Measurements from ENCODE around the gene AHSA1. TPM values are rescaled to one million over a fixed set of nuclear protein-coding genes. Genes with fewer than 3 reads are reported as not detected.

AHSA1 gene
- total and polyA plus RNA-seq, 3 experiments from 2014 or later = 134 to 324 (median 307) TPM

DNA sequence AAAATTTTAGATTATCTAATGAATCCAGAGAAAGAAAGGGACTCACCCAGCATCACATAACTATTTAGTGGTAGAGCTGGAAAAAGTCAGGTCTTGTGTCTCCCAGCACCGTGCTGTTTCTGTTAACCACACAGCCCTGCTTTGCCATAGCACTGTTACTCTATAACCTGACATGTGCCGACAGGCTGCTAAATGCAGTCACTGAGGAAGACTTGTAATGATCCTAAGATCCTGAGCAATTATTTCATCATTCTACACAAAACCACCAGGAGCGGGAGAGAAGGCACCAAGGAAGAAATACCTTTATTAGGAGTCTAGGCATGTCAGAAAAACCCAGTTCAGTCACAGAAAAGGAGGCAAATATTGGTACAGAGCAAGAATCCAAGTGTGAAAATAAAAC lies 31.5 kb upstream of the AHSA1 start:
- Mint-ChIP-seq H3K36me3 (peaks cover 57 to 93% (median 76%) of the 10 kb centered on the region in 3 donors), H3K27ac (peak overlapping the region in 1 of 8 donors; percentile 12), H3K4me1 (no peaks in the 10 kb centered on the region), H3K4me3 (no peak overlapping the region), H3K9me3 (peaks cover 0 to 7% (median 4%) of the 10 kb centered on the region in 5 donors), H3K27me3 (no peaks in the 10 kb centered on the region)
- POLR2A ChIA-PET = no interaction called here
- H3K27me3 ChIP-seq (ENCODE audit: insufficient read depth, low read length, poor library complexity, severe bottlenecking) = no peaks in the 10 kb centered on the region
- H3K4me1 ChIP-seq (ENCODE audit: insufficient read depth, low read length) = no peaks in the 10 kb centered on the region
- H3K27ac ChIP-seq (ENCODE audit: low read depth, low read length) = no peak overlapping the region
- no peaks in the 10 kb centered on the region for H3K9me3 ChIP-seq (ENCODE audit: low read length)
- peaks cover 36% of the 10 kb centered on the region for H3K36me3 ChIP-seq (ENCODE audit: insufficient read depth, low read length)
- DNase-seq = no peak
- CTCF ChIA-PET = interaction anchor here (1.5 kb wide), 1 partner anchor 125 kb away, joined by 3 read pairs; no protein-coding TSS in a partner anchor
- H3K4me3 ChIP-seq (ENCODE audit: low read length) = no peak overlapping the region

DNA sequence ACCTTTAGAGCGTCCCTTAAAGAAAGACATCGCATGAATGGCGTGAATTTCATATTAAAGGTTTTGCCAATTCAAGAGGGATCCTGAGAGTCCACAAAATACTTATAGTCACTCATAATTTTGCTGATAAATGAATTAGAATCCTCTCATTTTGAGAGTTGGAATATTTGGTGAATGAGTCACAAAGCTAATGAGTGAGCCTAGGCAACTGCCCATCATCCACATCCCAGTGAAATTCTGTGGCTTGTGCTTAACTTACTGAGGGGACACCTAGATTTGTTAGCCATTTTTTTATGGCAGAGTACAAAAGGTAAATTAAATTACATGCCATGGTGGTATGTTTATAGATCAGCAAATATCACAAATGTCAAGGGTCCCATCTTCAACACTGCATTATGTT lies 21.9 kb upstream of the AHSA1 start:
- no peak for DNase-seq
- Histone ChIP-seq H3K4me3 (ENCODE audit: low read length) (no peak overlapping the region), H3K27me3 (ENCODE audit: insufficient read depth, low read length, poor library complexity, severe bottlenecking) (no peaks in the 10 kb centered on the region), H3K4me1 (ENCODE audit: insufficient read depth, low read length) (no peaks in the 10 kb centered on the region), H3K27ac (ENCODE audit: low read depth, low read length) (no peak overlapping the region), H3K9me3 (ENCODE audit: low read length) (no peaks in the 10 kb centered on the region), H3K36me3 (ENCODE audit: insufficient read depth, low read length) (peaks cover 25% of the 10 kb centered on the region)
- Mint-ChIP-seq H3K36me3 (peaks cover 10 to 82% (median 25%) of the 10 kb centered on the region in 3 donors), H3K27ac (no peak overlapping the region), H3K4me1 (no peaks in the 10 kb centered on the region), H3K9me3 (no peaks in the 10 kb centered on the region), H3K4me3 (no peak overlapping the region), H3K27me3 (no peaks in the 10 kb centered on the region)
- POLR2A ChIA-PET = no interaction called here
- CTCF ChIA-PET = no interaction called here

DNA sequence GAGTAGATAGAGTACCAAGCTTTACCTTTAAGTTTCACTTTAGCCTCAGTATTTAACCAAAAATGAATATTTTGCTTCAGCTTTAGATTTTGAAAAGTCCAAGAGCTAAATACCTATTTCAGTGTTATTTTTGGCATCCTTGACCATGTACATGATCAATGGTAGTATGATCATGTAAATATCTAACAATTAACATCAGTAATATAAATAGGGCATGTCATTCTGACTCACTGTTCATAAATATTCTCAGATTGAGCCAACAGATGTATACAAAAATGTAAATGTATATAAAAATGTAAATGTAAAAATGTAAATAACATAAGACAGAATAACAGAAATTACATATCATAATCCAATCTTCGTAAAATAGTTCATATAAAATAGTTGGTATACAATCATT lies 19.3 kb upstream of the AHSA1 start:
- H3K27ac ChIP-seq (ENCODE audit: low read depth, low read length) = no peak overlapping the region
- Mint-ChIP-seq H3K4me1 (no peaks in the 10 kb centered on the region), H3K36me3 (peaks cover 11 to 88% (median 33%) of the 10 kb centered on the region in 3 donors), H3K4me3 (no peak overlapping the region), H3K9me3 (no peaks in the 10 kb centered on the region), H3K27ac (no peak overlapping the region), H3K27me3 (no peaks in the 10 kb centered on the region)
- DNase-seq = no peak
- CTCF ChIA-PET = no interaction called here
- peaks cover 42% of the 10 kb centered on the region for H3K36me3 ChIP-seq (ENCODE audit: insufficient read depth, low read length)
- H3K4me1 ChIP-seq (ENCODE audit: insufficient read depth, low read length) = no peaks in the 10 kb centered on the region
- no peaks in the 10 kb centered on the region for H3K27me3 ChIP-seq (ENCODE audit: insufficient read depth, low read length, poor library complexity, severe bottlenecking)
- no peak overlapping the region for H3K4me3 ChIP-seq (ENCODE audit: low read length)
- POLR2A ChIA-PET = no interaction called here
- H3K9me3 ChIP-seq (ENCODE audit: low read length) = no peaks in the 10 kb centered on the region

DNA sequence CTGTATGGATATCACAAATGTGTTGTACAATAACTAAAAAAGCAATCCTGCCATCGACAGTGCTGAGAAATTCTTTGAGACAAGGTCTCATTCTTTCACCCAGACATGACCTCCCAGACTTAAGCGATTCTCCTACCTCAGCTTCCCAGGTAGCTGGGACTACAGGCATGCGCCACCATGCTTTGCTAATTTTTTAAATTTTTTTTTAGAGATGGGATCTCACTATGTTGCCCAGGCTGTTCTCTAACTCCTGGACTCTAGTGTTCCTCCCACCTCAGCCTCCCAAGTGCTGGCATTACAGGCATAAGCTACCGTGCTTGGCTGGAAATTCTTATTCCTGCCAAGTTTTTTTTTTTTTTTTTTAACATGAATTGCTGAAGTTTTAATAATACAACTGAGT lies 18.0 kb upstream of the AHSA1 start:
- H3K27me3 ChIP-seq (ENCODE audit: insufficient read depth, low read length, poor library complexity, severe bottlenecking) = no peaks in the 10 kb centered on the region
- H3K4me1 ChIP-seq (ENCODE audit: insufficient read depth, low read length) = no peaks in the 10 kb centered on the region
- DNase-seq = no peak
- H3K4me3 Mint-ChIP-seq = no peak overlapping the region
- POLR2A ChIA-PET = no interaction called here
- H3K27ac ChIP-seq (ENCODE audit: low read depth, low read length) = no peak overlapping the region
- H3K27ac Mint-ChIP-seq = peak overlapping the region in 1 of 8 donors; percentile 17
- H3K36me3 Mint-ChIP-seq = peaks cover 11 to 86% (median 31%) of the 10 kb centered on the region in 3 donors
- peaks cover 33% of the 10 kb centered on the region for H3K36me3 ChIP-seq (ENCODE audit: insufficient read depth, low read length)
- H3K4me1 Mint-ChIP-seq = no peaks in the 10 kb centered on the region
- H3K9me3 Mint-ChIP-seq = no peaks in the 10 kb centered on the region
- CTCF ChIA-PET = interaction anchor here (0.6 kb wide), 1 partner anchor 1433 kb away, joined by 3 read pairs; no protein-coding TSS in a partner anchor
- H3K9me3 ChIP-seq (ENCODE audit: low read length) = no peaks in the 10 kb centered on the region
- no peaks in the 10 kb centered on the region for H3K27me3 Mint-ChIP-seq
- no peak overlapping the region for H3K4me3 ChIP-seq (ENCODE audit: low read length)

DNA sequence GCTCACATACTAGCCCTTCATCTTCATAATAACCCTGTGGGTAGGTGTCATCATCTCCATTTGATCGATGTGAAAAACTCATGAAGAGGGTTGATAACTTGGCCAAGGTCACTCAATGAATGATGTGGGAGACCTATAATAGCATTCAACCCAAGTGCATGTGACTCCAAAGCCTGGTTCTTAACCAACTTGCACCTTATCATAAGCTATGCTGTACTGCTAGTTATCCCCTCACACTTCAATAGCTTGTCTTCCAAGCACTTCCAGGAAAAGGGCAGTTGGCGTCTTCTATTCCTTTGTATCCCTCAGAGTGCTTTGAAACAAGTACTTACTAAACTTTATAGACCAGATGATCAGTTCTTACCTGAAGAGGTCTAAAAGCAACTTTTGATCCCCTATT lies 15.7 kb upstream of the AHSA1 start:
- no peak for DNase-seq
- Histone ChIP-seq H3K9me3 (ENCODE audit: low read length) (no peaks in the 10 kb centered on the region), H3K27me3 (ENCODE audit: insufficient read depth, low read length, poor library complexity, severe bottlenecking) (no peaks in the 10 kb centered on the region), H3K27ac (ENCODE audit: low read depth, low read length) (no peak overlapping the region), H3K4me3 (ENCODE audit: low read length) (no peak overlapping the region), H3K4me1 (ENCODE audit: insufficient read depth, low read length) (no peaks in the 10 kb centered on the region), H3K36me3 (ENCODE audit: insufficient read depth, low read length) (peaks cover 25% of the 10 kb centered on the region)
- H3K4me3 Mint-ChIP-seq = no peak overlapping the region
- H3K27ac Mint-ChIP-seq = no peak overlapping the region
- ChIA-PET POLR2A (no interaction called here), CTCF (no interaction called here)
- no peaks in the 10 kb centered on the region for H3K4me1 Mint-ChIP-seq
- H3K27me3 Mint-ChIP-seq = no peaks in the 10 kb centered on the region
- peaks cover 4 to 79% (median 19%) of the 10 kb centered on the region in 3 donors for H3K36me3 Mint-ChIP-seq
- H3K9me3 Mint-ChIP-seq = no peaks in the 10 kb centered on the region

DNA sequence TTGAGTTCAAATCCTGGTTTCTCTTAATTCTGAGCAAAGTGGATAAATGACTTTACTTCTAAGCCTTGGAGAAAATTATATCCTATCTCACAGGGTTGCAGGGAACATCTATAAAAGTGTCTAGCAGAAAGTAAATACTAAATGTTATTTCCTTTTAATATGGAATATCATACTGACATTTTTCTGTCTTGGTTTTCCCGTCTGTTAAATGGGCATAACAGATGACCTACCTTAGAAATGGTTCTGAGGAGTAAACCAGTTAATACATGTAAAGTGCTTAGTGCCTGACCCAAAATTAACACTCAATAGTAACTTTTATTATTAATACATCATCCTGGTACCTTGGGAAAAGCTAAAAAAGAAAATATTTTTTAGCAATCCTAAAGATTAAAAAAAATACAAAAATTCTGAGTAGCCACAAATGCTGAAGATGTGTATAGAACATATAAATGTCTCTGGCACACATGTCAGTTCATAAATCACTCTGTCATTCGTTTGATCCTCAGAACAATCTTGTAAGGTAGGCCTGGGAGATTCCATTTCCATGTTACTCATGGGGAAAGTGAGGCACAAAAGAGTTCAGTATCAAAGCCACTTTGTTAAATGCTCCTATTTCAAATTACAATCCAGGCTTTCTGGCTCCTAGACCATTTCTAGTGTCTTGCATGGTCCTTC lies 1.8 kb upstream of the AHSA1 start:
- Histone ChIP-seq H3K4me1 (ENCODE audit: insufficient read depth, low read length) (peaks cover 26% of the 10 kb centered on the region), H3K4me3 (ENCODE audit: low read length) (no peak overlapping the region), H3K27me3 (ENCODE audit: insufficient read depth, low read length, poor library complexity, severe bottlenecking) (no peaks in the 10 kb centered on the region), H3K36me3 (ENCODE audit: insufficient read depth, low read length) (peaks cover 26% of the 10 kb centered on the region), H3K27ac (ENCODE audit: low read depth, low read length) (no peak overlapping the region), H3K9me3 (ENCODE audit: low read length) (no peaks in the 10 kb centered on the region)
- CTCF ChIA-PET = no interaction called here
- peak overlapping the region in 6 of 8 donors; percentile 91 to 100 (median 100) for H3K27ac Mint-ChIP-seq
- no peak for DNase-seq
- H3K27me3 Mint-ChIP-seq = no peaks in the 10 kb centered on the region
- H3K36me3 Mint-ChIP-seq = peaks cover 0 to 53% (median 20%) of the 10 kb centered on the region in 3 donors
- no peaks in the 10 kb centered on the region for H3K9me3 Mint-ChIP-seq
- peaks cover 31 to 63% (median 43%) of the 10 kb centered on the region in 3 donors for H3K4me1 Mint-ChIP-seq
- POLR2A ChIA-PET = no interaction called here
- peak overlapping the region; percentile 98 to 100 (median 100) for H3K4me3 Mint-ChIP-seq

DNA sequence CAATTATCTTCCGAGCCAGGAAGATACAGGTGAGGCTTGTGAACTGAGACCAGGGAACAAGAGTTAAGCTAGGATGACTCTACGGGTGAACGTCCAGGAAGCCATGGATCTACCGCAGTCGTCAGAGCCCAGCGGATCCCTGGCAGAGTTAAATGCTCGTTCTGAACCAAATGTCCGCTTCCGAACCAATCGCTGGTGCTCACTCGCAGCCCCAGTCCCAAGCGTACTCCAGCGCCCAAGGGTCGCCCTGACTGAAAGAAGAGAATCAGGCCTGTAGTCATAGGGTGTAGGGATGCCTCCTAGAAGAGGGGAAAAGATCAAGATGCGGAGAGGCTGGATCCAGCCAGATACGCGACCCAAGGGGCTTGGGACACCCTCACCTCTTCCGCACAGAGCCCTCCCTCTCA lies 775 bp upstream of the AHSA1 start:
- peaks cover 26% of the 10 kb centered on the region for H3K4me1 ChIP-seq (ENCODE audit: insufficient read depth, low read length)
- Mint-ChIP-seq H3K9me3 (no peaks in the 10 kb centered on the region), H3K4me1 (peaks cover 31 to 67% (median 43%) of the 10 kb centered on the region in 3 donors), H3K27ac (peak overlapping the region; percentile 91 to 100 (median 100)), H3K36me3 (peaks cover 0 to 53% (median 20%) of the 10 kb centered on the region in 3 donors), H3K4me3 (peak overlapping the region; percentile 98 to 100 (median 100)), H3K27me3 (no peaks in the 10 kb centered on the region)
- no peaks in the 10 kb centered on the region for H3K27me3 ChIP-seq (ENCODE audit: insufficient read depth, low read length, poor library complexity, severe bottlenecking)
- peak overlapping the region; percentile 90 for H3K27ac ChIP-seq (ENCODE audit: low read depth, low read length)
- CTCF ChIA-PET = no interaction called here
- POLR2A ChIA-PET = interaction anchor here (0.6 to 1.0 kb wide), 3 partner anchors 11 to 343 kb away, joined by 3 to 5 read pairs (median 3); partner anchors contain the start of genes ADCK1 and GSTZ1
- peaks cover 27% of the 10 kb centered on the region for H3K36me3 ChIP-seq (ENCODE audit: insufficient read depth, low read length)
- no peaks in the 10 kb centered on the region for H3K9me3 ChIP-seq (ENCODE audit: low read length)
- peak in 1 of 5 donors; percentile 4 for DNase-seq
- H3K4me3 ChIP-seq (ENCODE audit: low read length) = peak overlapping the region; percentile 100

DNA sequence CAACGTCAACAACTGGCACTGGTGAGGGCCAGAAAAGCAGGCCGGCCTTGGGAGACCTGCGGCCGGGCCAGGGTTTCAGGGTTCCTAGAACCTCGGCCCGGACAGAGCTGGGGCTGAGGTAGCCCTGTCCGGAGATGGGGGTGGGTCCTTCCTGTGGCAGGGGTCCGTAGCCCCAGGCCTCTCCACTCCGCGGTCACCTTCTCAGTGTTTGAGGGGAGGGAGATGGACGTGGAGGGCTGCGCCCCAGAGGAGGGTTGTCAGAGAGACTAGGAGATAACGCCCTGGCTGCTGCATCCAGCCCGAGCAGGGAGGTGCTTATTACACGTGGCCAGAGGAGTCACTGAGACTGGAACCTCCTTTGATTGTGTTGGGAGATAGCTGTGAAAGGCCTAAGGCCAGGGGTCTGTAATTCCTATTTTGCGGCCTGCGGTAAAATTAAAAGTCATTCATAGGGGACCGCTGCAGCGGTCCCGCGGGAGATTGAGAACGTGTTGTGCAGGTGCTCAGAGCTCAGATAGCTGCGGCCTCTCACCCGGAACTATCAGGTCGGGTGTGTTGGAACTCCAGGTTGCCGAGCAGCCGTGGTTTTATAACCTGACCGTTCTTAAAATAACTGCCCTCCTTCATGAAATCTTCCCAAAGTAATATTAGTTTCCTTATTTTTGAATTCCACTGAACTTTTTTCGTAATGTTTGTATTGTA lies 507 bp downstream of the AHSA1 start:
- peak; percentile 4 to 54 (median 11) for DNase-seq
- Mint-ChIP-seq H3K36me3 (peaks cover 0 to 54% (median 20%) of the 10 kb centered on the region in 3 donors), H3K27ac (peak overlapping the region; percentile 91 to 100 (median 100)), H3K9me3 (no peaks in the 10 kb centered on the region), H3K4me1 (peaks cover 31 to 59% (median 40%) of the 10 kb centered on the region in 3 donors), H3K27me3 (no peaks in the 10 kb centered on the region), H3K4me3 (peak overlapping the region; percentile 98 to 100 (median 100))
- POLR2A ChIA-PET = interaction anchor here (0.6 to 2.4 kb wide), 4 partner anchors 137 to 342 kb away, joined by 3 to 12 read pairs (median 3); partner anchors contain the start of genes ADCK1, GSTZ1, POMT2 and SNW1
- Histone ChIP-seq H3K4me3 (ENCODE audit: low read length) (peak overlapping the region; percentile 100), H3K4me1 (ENCODE audit: insufficient read depth, low read length) (peaks cover 26% of the 10 kb centered on the region), H3K36me3 (ENCODE audit: insufficient read depth, low read length) (peaks cover 32% of the 10 kb centered on the region), H3K27ac (ENCODE audit: low read depth, low read length) (peak overlapping the region; percentile 90), H3K9me3 (ENCODE audit: low read length) (no peaks in the 10 kb centered on the region), H3K27me3 (ENCODE audit: insufficient read depth, low read length, poor library complexity, severe bottlenecking) (no peaks in the 10 kb centered on the region)
- CTCF ChIA-PET = interaction anchor here (0.6 to 2.3 kb wide), 8 partner anchors 12 to 332 kb away, joined by 3 to 9 read pairs (median 4); partner anchors contain the start of genes GSTZ1 and POMT2
